GM18526 (cell line): ENCODE measurements around the gene USP49.

Experiments
- POLR2A ChIP-seq: IDR thresholded peaks from 3 replicates; pipeline ENCODE4 v1.6.1; 2011; ENCODE audit not compliant: insufficient read length; ENCODE audit errors: extremely low read depth

USP49 gene

GRCh38 chr6:41934278-41935192, 39.4 kb upstream of the USP49 start:
- no peak for TF ChIP-seq POLR2A

- no peak for TF ChIP-seq POLR2A
Observed at GRCh38 chr6:41932378-41932777, 37.2 kb upstream of the USP49 start.

DNA sequence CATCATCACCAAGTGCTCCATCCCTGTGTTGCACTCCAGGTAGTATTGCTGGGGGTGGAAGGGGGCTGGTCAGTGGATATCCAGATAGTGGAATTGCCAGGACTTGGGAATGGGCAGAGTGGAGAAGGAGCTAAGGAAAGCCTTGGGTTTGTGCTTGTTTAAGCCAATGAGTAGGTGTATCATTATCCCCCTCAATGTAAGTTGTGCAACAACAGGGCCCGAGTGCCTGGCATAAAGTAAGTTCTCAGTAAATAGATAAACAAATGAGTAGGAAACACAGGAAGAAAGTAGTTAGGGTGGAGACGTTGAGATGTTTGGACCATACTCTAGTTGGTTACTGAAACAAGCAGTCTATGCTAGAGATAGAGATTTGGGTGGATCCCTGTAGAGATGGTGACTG, 36.6 kb upstream of the USP49 start:
- TF ChIP-seq POLR2A = no peak

GRCh38 chr6:41929924-41930323, 34.7 kb upstream of the USP49 start:
- no peak for TF ChIP-seq POLR2A

- no peak for TF ChIP-seq POLR2A
Observed at GRCh38 chr6:41927253-41927652, 32.1 kb upstream of the USP49 start.

DNA sequence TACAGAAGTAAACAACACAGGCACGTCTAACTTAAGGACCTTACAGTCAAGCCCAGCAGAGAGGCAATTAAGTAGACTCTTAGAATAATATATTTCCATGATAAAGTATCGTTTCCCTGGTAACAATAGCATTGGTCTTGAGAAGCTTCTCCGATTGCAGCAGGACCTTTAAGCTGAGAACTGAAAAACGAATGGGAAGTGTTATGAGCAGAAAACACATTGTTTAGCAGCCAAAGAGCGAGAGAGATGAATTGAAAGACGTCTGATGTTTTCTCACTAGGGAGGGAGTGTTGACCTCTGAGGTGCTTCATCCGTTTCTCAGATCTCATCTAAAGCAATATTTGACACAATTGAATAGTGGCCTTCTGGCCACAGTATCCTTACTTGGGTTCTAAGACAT, 27.0 kb upstream of the USP49 start:
- no peak for TF ChIP-seq POLR2A

GRCh38 chr6:41921712-41921998, 26.5 kb upstream of the USP49 start:
- no peak for TF ChIP-seq POLR2A

- TF ChIP-seq POLR2A = peak; percentile 70
Observed at GRCh38 chr6:41920921-41921711, 25.9 kb upstream of the USP49 start, which contains the start of the genes BYSL and MED20. TSS of gene BYSL (plus strand) at chr6:41921499. CDS start at chr6:41921563, 64 bp downstream. TSS of gene MED20 (minus strand) at chr6:41921139. CDS start at chr6:41921018, 121 bp downstream.

DNA sequence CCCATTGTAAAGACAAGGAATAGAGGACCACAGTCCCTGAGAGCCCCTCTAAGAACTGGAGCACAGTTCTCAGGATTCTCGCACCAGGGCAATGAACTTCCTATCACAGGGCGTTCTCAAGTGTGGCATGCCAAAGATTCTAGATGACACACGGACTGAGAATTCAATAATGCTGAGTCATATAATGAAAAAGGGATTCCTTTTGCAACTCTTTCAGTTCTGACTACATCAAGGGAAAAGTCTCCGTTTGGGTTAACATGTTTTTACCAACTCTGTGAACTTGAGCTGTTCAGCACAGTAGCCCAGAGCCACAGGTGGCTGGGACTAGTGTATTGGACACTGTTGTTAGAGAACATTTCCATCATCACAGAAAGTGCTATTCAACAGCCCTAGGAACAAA, 22.4 kb upstream of the USP49 start:
- TF ChIP-seq POLR2A = no peak

DNA sequence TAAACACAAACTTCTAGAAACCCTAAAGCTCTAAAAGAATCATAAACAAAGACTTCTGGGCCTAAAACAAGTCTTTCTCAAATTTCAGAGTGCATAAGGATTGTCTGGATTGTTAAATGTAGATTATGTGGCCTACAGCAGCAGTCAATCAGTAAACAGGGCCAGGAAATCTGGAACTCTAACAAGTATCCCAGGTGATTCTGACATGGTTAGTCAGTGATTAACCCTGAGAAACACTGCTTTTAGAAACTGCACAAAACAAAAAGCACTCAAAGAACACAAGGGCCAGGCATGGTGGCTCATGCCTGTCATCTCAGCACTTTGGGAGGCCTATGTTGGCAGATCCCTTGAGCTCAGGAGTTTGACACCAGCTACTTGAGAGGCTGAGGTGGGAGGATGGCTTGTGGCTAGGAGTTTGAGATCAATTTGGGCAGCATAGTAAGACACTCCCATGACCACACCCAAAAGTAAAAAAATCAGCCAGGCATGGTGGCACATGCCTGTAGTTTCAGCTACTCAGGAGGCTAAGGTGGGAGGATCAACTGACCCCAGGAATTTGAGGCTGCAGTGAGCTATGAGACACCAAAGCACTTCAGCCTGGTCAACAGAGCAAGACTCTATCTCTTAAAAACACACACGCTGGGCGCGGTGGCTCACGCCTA, 19.8 kb upstream of the USP49 start:
- no peak for TF ChIP-seq POLR2A

DNA sequence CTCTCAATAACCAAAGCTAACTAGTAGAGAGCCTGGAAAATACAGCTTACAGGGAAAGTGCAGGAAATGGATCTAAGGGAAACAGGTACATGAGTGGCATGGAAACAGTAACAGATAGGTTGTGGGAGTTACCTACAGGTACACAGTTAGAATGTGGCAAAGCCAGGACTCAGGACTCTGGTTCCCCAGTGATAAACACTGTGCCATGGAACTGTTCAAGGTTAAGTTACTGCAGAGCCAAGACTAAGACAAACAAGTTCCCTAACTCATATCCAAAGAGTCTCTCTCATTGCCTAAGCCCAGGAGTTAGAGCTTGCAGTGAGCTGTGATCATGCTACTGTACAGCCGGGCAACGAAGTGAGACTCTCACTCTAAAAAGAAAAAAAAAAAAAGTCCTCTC, 19.2 kb upstream of the USP49 start:
- TF ChIP-seq POLR2A = no peak

GRCh38 chr6:41909727-41910126, 14.6 kb upstream of the USP49 start:
- TF ChIP-seq POLR2A = no peak

DNA sequence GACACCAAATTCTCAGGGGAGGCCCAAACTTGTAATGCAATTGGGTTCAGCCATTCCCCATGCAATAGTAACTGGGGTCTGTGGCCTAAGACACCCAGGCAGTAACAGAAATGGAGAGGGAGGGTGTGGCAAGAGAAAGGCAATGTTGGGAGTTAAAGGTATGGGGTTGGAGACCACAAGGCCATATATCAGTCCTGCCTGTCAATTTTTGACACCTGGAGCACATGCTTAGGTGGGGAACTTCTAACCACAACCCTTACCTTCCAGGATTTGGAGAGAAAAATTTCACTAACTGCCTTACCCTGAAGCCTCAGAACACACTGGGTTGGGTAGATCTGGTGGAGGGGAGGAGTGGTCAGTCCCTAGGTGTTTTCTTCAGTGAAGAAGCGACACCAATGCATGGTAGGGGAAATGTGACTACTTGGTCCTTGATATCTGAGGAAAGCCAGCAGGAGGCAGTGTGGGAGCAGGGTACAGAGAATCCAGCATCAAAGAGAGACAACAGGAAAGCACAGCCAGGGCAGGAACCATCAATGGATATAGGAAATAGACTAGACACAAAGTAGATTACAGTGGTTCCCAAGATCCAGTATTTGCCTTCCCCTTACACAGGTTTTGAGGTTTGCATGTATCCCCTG, 6.8 kb upstream of the USP49 start:
- TF ChIP-seq POLR2A = no peak

DNA sequence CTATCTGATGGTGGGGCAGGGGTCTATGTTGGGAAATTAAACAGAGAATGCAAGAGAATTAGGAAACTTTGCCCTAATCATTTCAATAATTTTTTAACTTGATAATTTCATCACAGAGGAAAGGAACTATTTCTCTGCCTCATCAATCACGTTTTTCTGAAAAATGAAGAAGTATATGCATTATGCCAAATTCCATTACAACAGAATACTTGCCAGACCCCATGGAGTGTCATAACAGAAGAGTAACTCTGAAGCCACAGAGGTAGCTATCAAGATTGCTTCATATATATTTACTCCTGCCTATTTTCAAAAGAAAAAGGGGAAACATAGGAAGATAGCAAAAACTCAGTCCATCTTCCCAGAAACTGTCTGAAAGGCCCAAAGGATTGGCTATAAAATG, 5.7 kb upstream of the USP49 start:
- no peak for TF ChIP-seq POLR2A

- no peak for TF ChIP-seq POLR2A
Observed at GRCh38 chr6:41896281-41896680, 1.1 kb upstream of the USP49 start.
